SIG-M5 treated with dmso at 0.1 percent for 504 hours (cell line): ENCODE results near the gene ADARB1.

Experiments used
- DNase-seq: peaks from one replicate; lab custom pipeline; 2025; ENCODE audit not compliant: unreplicated experiment; lab: John Stamatoyannopoulos, UW

ADARB1 gene

GRCh38 chr21:45074818-45075595 lies 627 bp downstream of the ADARB1 start:
- DNase-seq = peak; percentile 37

GRCh38 chr21:45075596-45076244 lies 1.3 kb downstream of the ADARB1 start:
- DNase-seq = no peak

- peak; percentile 30 for DNase-seq
Observed at GRCh38 chr21:45076245-45076711, 1.9 kb downstream of the ADARB1 start.

- no peak for DNase-seq
Observed at GRCh38 chr21:45078371-45078770, 4.0 kb downstream of the ADARB1 start.

GRCh38 chr21:45078877-45079281 lies 4.5 kb downstream of the ADARB1 start:
- peak; percentile 92 for DNase-seq

- no peak for DNase-seq
Observed at GRCh38 chr21:45079351-45079750, 5.0 kb downstream of the ADARB1 start.

GRCh38 chr21:45080232-45080631 lies 5.9 kb downstream of the ADARB1 start:
- DNase-seq = no peak

- DNase-seq = no peak
Observed at GRCh38 chr21:45080639-45081414, 6.4 kb downstream of the ADARB1 start.

GRCh38 chr21:45081636-45082035 lies 7.3 kb downstream of the ADARB1 start:
- no peak for DNase-seq

GRCh38 chr21:45082736-45083135 lies 8.4 kb downstream of the ADARB1 start:
- DNase-seq = no peak

GRCh38 chr21:45084121-45084520 lies 9.7 kb downstream of the ADARB1 start:
- DNase-seq = no peak

GRCh38 chr21:45084881-45085536 lies 10.6 kb downstream of the ADARB1 start:
- no peak for DNase-seq

GRCh38 chr21:45085700-45086099 lies 11.3 kb downstream of the ADARB1 start:
- DNase-seq = no peak

GRCh38 chr21:45086337-45086958 lies 12.1 kb downstream of the ADARB1 start:
- no peak for DNase-seq

- no peak for DNase-seq
Observed at GRCh38 chr21:45087022-45087823, 12.8 kb downstream of the ADARB1 start.

- DNase-seq = no peak
Observed at GRCh38 chr21:45088116-45088515, 13.7 kb downstream of the ADARB1 start.

GRCh38 chr21:45088729-45089128 lies 14.3 kb downstream of the ADARB1 start:
- no peak for DNase-seq

GRCh38 chr21:45089964-45090363 lies 15.6 kb downstream of the ADARB1 start:
- DNase-seq = no peak

GRCh38 chr21:45090966-45091365 lies 16.6 kb downstream of the ADARB1 start:
- no peak for DNase-seq
